ENCODE results near the gene CTSF. TPM values are rescaled to one million over a fixed set of nuclear protein-coding genes. Genes with fewer than 3 reads are reported as not detected.
"Not testable (repeated sequence)": the region's sequence is repeated elsewhere in the genome, so short reads cannot be mapped to it uniquely, and the experiment has no call there.

Gene CTSF
- polyA plus RNA-seq, 1 donor = 22.6 TPM

GRCh38 chr11:66589996-66590675, 21.7 kb upstream of the CTSF start:
- no peak for DNase-seq (ENCODE audit: low read depth)

GRCh38 chr11:66589315-66589714, 20.9 kb upstream of the CTSF start:
- not testable (repeated sequence) for DNase-seq (ENCODE audit: low read depth)

- no peak for DNase-seq (ENCODE audit: low read depth)
These were observed 17.7 kb upstream of the CTSF start for GRCh38 chr11:66586136-66586535.

- DNase-seq (ENCODE audit: low read depth) = not testable (repeated sequence)
These were observed 17.0 kb upstream of the CTSF start for GRCh38 chr11:66585447-66585846.

- DNase-seq (ENCODE audit: low read depth) = not testable (repeated sequence)
These were observed 14.2 kb upstream of the CTSF start for GRCh38 chr11:66582565-66583147.

- no peak for DNase-seq (ENCODE audit: low read depth)
These were observed 12.9 kb upstream of the CTSF start for GRCh38 chr11:66581261-66581660.

GRCh38 chr11:66580803-66581202, 12.4 kb upstream of the CTSF start:
- no peak for DNase-seq (ENCODE audit: low read depth)

GRCh38 chr11:66579017-66579606, 10.7 kb upstream of the CTSF start:
- DNase-seq (ENCODE audit: low read depth) = peak; percentile 28

GRCh38 chr11:66570850-66571180, 2.4 kb upstream of the CTSF start:
- no peak for DNase-seq (ENCODE audit: low read depth)

GRCh38 chr11:66570079-66570849, 1.9 kb upstream of the CTSF start:
- DNase-seq (ENCODE audit: low read depth) = no peak

GRCh38 chr11:66569076-66569475, 670 bp upstream of the CTSF start:
- DNase-seq (ENCODE audit: low read depth) = no peak

- DNase-seq (ENCODE audit: low read depth) = no peak
These were observed 651 bp downstream of the CTSF start for GRCh38 chr11:66567787-66568123.

- no peak for DNase-seq (ENCODE audit: low read depth)
These were observed 2.2 kb downstream of the CTSF start for GRCh38 chr11:66566221-66566620.

GRCh38 chr11:66564984-66565383, 3.4 kb downstream of the CTSF start:
- no peak for DNase-seq (ENCODE audit: low read depth)

- no peak for DNase-seq (ENCODE audit: low read depth)
These were observed 3.9 kb downstream of the CTSF start for GRCh38 chr11:66564538-66564937.

GRCh38 chr11:66563832-66564231, 4.6 kb downstream of the CTSF start:
- DNase-seq (ENCODE audit: low read depth) = no peak

- no peak for DNase-seq (ENCODE audit: low read depth)
These were observed 5.4 kb downstream of the CTSF start for GRCh38 chr11:66562907-66563583.

GRCh38 chr11:66562275-66562674, 6.1 kb downstream of the CTSF start:
- no peak for DNase-seq (ENCODE audit: low read depth)

GRCh38 chr11:66561975-66562248, 6.5 kb downstream of the CTSF start:
- DNase-seq (ENCODE audit: low read depth) = no peak

- DNase-seq (ENCODE audit: low read depth) = no peak
These were observed 7.0 kb downstream of the CTSF start for GRCh38 chr11:66561178-66561974.

- no peak for DNase-seq (ENCODE audit: low read depth)
These were observed 8.3 kb downstream of the CTSF start for GRCh38 chr11:66559866-66560676.

Data from forelimb muscle (tissue), 1 donor.